Hepatocyte (in vitro differentiated cells): Measurements from ENCODE around the gene ZDHHC7. TPM values are rescaled to one million over a fixed set of nuclear protein-coding genes. Genes with fewer than 3 reads are reported as not detected.

Experiments
- DNase-seq: peaks from one replicate; pipeline ENCODE4 v3.0.0-alpha.2; 2016; ENCODE audit warnings: low spot score
- H2AFZ ChIP-seq: fragments of 200-600 bp; sonication (generic); 2 replicates; pipeline ENCODE4 v1.6.0; 2016; ENCODE audit warnings: antibody characterized with exemption, mild to moderate bottlenecking
- H3K27ac ChIP-seq: fragments of 200-600 bp; sonication (generic); 2 replicates; pipeline ENCODE4 v1.5.1; 2016; ENCODE audit warnings: mild to moderate bottlenecking
- H3K27me3 ChIP-seq: fragments of 200-600 bp; sonication (generic); 2 replicates; pipeline ENCODE4 v1.6.1; 2016
- H3K36me3 ChIP-seq: fragments of 200-600 bp; sonication (generic); replicated peaks from 2 replicates; pipeline ENCODE4 v1.5.1; 2016; ENCODE audit warnings: low read depth; ENCODE audit not compliant: insufficient read depth
- H3K4me1 ChIP-seq: fragments of 200-600 bp; sonication (generic); 2 replicates; pipeline ENCODE4 v1.5.1; 2016; ENCODE audit warnings: mild to moderate bottlenecking, moderate library complexity; ENCODE audit not compliant: insufficient read depth
- H3K4me2 ChIP-seq: fragments of 200-600 bp; sonication (generic); 2 replicates; pipeline ENCODE4 v1.6.0; 2016
- H3K4me3 ChIP-seq: fragments of 200-600 bp; sonication (generic); 2 replicates; pipeline ENCODE4 v1.5.1; 2016; ENCODE audit warnings: mild to moderate bottlenecking
- H3K79me2 ChIP-seq: fragments of 200-600 bp; sonication (generic); 2 replicates; pipeline ENCODE4 v1.6.0; 2017; ENCODE audit warnings: mild to moderate bottlenecking
- H3K9me2 ChIP-seq: fragments of 200-600 bp; sonication (generic); replicated peaks from 2 replicates; pipeline ENCODE4 v1.6.0; 2017; ENCODE audit warnings: mild to moderate bottlenecking; ENCODE audit not compliant: insufficient read depth
- H3K9me3 ChIP-seq: fragments of 200-600 bp; sonication (generic); 2 replicates; pipeline ENCODE4 v1.5.1; 2016; ENCODE audit warnings: low read depth, mild to moderate bottlenecking
- H4K20me1 ChIP-seq: fragments of 200-600 bp; sonication (generic); 2 replicates; pipeline ENCODE4 v1.6.0; 2016; ENCODE audit warnings: mild to moderate bottlenecking; ENCODE audit not compliant: insufficient read depth, poor library complexity, severe bottlenecking
- EZH2 ChIP-seq: fragments of 200-600 bp; sonication (generic); IDR thresholded peaks from 2 replicates; pipeline ENCODE4 v1.6.1; 2016; ENCODE audit warnings: antibody characterized with exemption, mild to moderate bottlenecking, borderline replicate concordance
- EZH2phosphoT487 ChIP-seq: fragments of 200-600 bp; sonication (generic); IDR thresholded peaks from one replicate; pipeline ENCODE4 v1.6.1; 2018; ENCODE audit warnings: antibody characterized with exemption, mild to moderate bottlenecking, low read depth, moderate library complexity; ENCODE audit not compliant: unreplicated experiment, severe bottlenecking
- WGBS: methylation state at CpG from one replicate; pipeline ENCODE4 v1.1.6; 2016; ENCODE audit warnings: low lambda C conversion rate; ENCODE audit errors: missing lambda C conversion rate; 5-methylcytosine and 5-hydroxymethylcytosine counted together
- polyA plus RNA-seq: library from polyadenylated mRNA; unstranded; fragments of >200 nt; fragmentation: Nextera tagmentation; extraction: Ambion mirVana; gene quantifications from 2 replicates; pipeline ENCODE4 v1.2.1, GENCODE V29; 2016
- total RNA-seq: library from RNA; depleted of rRNA; stranded (reverse); fragments of >200 nt; gene quantifications from 2 replicates; pipeline ENCODE4 v1.2.3, GENCODE V29; 2014
- TF ChIP-seq, protein P1 (sequence below): fragments of 200-600 bp; sonication (generic); IDR thresholded peaks from 2 replicates; pipeline ENCODE4 v1.5.1; 2016; ENCODE audit warnings: antibody characterized with exemption, mild to moderate bottlenecking; ENCODE audit not compliant: poor library complexity

Gene ZDHHC7
- total and polyA plus RNA-seq, 2 experiments from 2014 or later, result 51.4 to 65.2 TPM

DNA sequence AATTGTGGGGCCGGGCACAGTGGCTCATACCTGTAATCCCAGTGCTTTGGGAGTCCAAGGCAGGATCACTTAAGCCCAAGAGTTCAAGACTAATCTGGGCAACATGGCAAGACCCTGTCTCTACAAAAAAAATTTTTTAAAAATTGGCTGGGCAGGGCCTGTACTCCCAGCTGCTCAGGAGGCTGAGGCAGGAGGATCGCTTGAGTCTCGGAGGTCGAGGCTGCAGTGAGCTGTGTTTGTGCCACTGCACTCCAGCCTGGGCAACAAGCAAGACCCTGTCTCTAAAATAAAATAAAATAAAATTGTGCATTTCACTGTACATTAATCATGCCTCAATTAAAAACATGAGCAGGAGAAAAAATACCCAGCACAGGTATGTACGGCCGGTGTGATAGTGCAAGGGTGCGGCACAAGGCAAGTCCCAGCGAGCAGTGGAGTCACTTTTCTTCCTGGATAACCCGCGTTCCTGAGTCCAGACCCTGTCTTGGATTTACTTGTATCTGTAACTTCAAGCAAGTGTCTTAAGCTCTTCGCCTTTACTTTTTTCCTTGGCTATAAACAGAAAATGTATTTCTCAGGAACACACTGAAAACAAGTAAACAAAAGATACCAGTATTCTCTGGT is 11.4 kb downstream of the ZDHHC7 start:
- Histone ChIP-seq H3K27me3 (no peaks in the 10 kb centered on the region), H4K20me1 (peaks cover 9% of the 10 kb centered on the region), H3K9me3 (no peaks in the 10 kb centered on the region), H3K79me2 (peaks cover 90% of the 10 kb centered on the region), H3K9me2 (no peaks in the 10 kb centered on the region), H2AFZ (no peak overlapping the region), H3K4me1 (peaks cover 76% of the 10 kb centered on the region), H3K4me2 (peak overlapping the region; percentile 50), H3K4me3 (no peak overlapping the region), H3K36me3 (no peaks in the 10 kb centered on the region), H3K27ac (peak overlapping the region; percentile 92)
- TF ChIP-seq, protein P1, sequence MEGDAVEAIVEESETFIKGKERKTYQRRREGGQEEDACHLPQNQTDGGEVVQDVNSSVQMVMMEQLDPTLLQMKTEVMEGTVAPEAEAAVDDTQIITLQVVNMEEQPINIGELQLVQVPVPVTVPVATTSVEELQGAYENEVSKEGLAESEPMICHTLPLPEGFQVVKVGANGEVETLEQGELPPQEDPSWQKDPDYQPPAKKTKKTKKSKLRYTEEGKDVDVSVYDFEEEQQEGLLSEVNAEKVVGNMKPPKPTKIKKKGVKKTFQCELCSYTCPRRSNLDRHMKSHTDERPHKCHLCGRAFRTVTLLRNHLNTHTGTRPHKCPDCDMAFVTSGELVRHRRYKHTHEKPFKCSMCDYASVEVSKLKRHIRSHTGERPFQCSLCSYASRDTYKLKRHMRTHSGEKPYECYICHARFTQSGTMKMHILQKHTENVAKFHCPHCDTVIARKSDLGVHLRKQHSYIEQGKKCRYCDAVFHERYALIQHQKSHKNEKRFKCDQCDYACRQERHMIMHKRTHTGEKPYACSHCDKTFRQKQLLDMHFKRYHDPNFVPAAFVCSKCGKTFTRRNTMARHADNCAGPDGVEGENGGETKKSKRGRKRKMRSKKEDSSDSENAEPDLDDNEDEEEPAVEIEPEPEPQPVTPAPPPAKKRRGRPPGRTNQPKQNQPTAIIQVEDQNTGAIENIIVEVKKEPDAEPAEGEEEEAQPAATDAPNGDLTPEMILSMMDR, result no peak
- no peak for TF ChIP-seq EZH2phosphoT487
- TF ChIP-seq EZH2, result no peak
- no peak for DNase-seq
- 86% methylated on average over 11 of the region's 11 CpGs for WGBS

- TF ChIP-seq EZH2, result no peak
- no peak for TF ChIP-seq EZH2phosphoT487
- TF ChIP-seq, protein P1, result no peak
- no peak for DNase-seq
- Histone ChIP-seq H3K36me3 (no peaks in the 10 kb centered on the region), H3K79me2 (peaks cover 83% of the 10 kb centered on the region), H3K4me2 (peak overlapping the region; percentile 50), H4K20me1 (peaks cover 9% of the 10 kb centered on the region), H3K27ac (peak overlapping the region; percentile 92), H2AFZ (no peak overlapping the region), H3K9me3 (no peaks in the 10 kb centered on the region), H3K4me1 (peaks cover 74% of the 10 kb centered on the region), H3K4me3 (no peak overlapping the region), H3K27me3 (no peaks in the 10 kb centered on the region), H3K9me2 (no peaks in the 10 kb centered on the region)
- WGBS, result 63% methylated on average over 3 of the region's 3 CpGs
Observed at GRCh38 chr16:84999200-84999599, 12.1 kb downstream of the ZDHHC7 start.

- 96% methylated on average over 11 of the region's 11 CpGs for WGBS
- Histone ChIP-seq H3K79me2 (peaks cover 82% of the 10 kb centered on the region), H3K36me3 (no peaks in the 10 kb centered on the region), H3K4me3 (no peak overlapping the region), H3K9me2 (no peaks in the 10 kb centered on the region), H3K27me3 (no peaks in the 10 kb centered on the region), H3K27ac (peak overlapping the region; percentile 98), H3K4me1 (peaks cover 63% of the 10 kb centered on the region), H3K9me3 (no peaks in the 10 kb centered on the region), H2AFZ (no peak overlapping the region), H3K4me2 (no peak overlapping the region), H4K20me1 (peaks cover 9% of the 10 kb centered on the region)
- no peak for TF ChIP-seq EZH2
- TF ChIP-seq, protein P1, result no peak
- no peak for TF ChIP-seq EZH2phosphoT487
- DNase-seq, result no peak
Observed at GRCh38 chr16:84996365-84996764, 15.0 kb downstream of the ZDHHC7 start.
